Prostate gland (tissue), 2 donors: ENCODE measurements around the gene AOC2.

Experiments
- CTCF ChIP-seq, 4 experiments: fragments of 200-600 bp in 2 of 4; fragments of 450-650 bp in 2 of 4; sonication (generic) in 2 of 4; IDR thresholded peaks; 1 replicate in 3 of 4; 2 replicates in 1 of 4; pipeline ENCODE4 v1.5.1; 2016 to 2019; ENCODE audit warnings: antibody characterized with exemption in 4 of 4, mild to moderate bottlenecking in 2 of 4, moderate library complexity in 2 of 4
- POLR2AphosphoS5 ChIP-seq: sonication (generic); formaldehyde crosslinking; IDR thresholded peaks from one replicate; pipeline ENCODE4 v1.6.1; 2017; ENCODE audit warnings: antibody characterized with exemption

DNA sequence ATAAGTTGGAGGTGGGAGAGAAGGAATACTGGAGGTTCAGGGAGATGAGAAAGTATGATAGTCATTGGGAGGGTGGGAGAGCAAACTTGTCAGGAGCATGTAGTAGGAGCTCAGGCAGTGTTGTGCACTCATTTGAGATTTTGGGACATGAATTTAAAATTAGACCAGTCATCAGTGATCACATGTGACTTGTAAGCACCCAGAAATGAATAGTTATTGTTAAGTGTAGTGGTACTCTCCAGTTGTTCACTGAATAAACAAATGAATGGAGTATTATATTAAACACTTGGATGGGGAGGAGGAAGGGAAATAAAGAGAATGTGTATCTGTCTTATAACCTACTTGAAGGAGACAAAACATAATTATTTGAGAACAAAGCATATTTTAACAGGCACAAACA, 13.4 kb upstream of the AOC2 start:
- TF ChIP-seq CTCF (IDR thresholded peaks at IDR 0.05) (no peak), POLR2AphosphoS5 (no peak)
